GM12801 (cell line): ENCODE measurements around the gene TUBA3C.

ENCODE experiments used
- CTCF ChIP-seq: IDR thresholded peaks from one replicate; pipeline ENCODE4 v1.5.1; 2011; ENCODE audit warnings: control low read depth; ENCODE audit not compliant: insufficient read length; ENCODE audit errors: extremely low read depth

TUBA3C gene

GRCh38 chr13:19181021-19181620, 503 bp downstream of the TUBA3C start:
- no peak for TF ChIP-seq CTCF

GRCh38 chr13:19179916-19180315, 1.7 kb downstream of the TUBA3C start:
- no peak for TF ChIP-seq CTCF

- TF ChIP-seq CTCF = no peak
These were observed 2.6 kb downstream of the TUBA3C start for GRCh38 chr13:19178901-19179593.

GRCh38 chr13:19173752-19174151, 7.9 kb downstream of the TUBA3C start:
- TF ChIP-seq CTCF = no peak

GRCh38 chr13:19172647-19173030, 9.0 kb downstream of the TUBA3C start:
- no peak for TF ChIP-seq CTCF

- no peak for TF ChIP-seq CTCF
These were observed 9.5 kb downstream of the TUBA3C start for GRCh38 chr13:19172007-19172646.

GRCh38 chr13:19171563-19171962, 10.1 kb downstream of the TUBA3C start:
- TF ChIP-seq CTCF = no peak
